Spleen (tissue), 7 donors: Measurements from ENCODE around the gene ANKRD17.

Experiments
- POLR2A ChIP-seq, 3 donors: fragments of 450-650 bp; IDR thresholded peaks; one replicate each; pipeline ENCODE4 v1.5.1; 2017; ENCODE audit warnings: antibody characterized with exemption in 3 of 3, mild to moderate bottlenecking in 1 of 3
- POLR2AphosphoS5 ChIP-seq, 3 donors: sonication (generic); formaldehyde crosslinking; IDR thresholded peaks; one replicate each; pipeline ENCODE4 v1.5.1; 2017; ENCODE audit warnings: antibody characterized with exemption in 3 of 3
- TF ChIP-seq, protein P1 (sequence below), 11 experiments: fragments of 200-600 bp in 7 of 11; fragments of 450-650 bp in 4 of 11; sonication (generic) in 4 of 11; IDR thresholded peaks in 8 of 11; conservative IDR thresholded peaks in 3 of 11; 1 replicate in 7 of 11; 2 replicates in 4 of 11; pipeline versions ENCODE4 v1.4.0 to v1.8.0; 2016 to 2021; ENCODE audit warnings: antibody characterized with exemption in 11 of 11, inconsistent platforms in 4 of 11, mild to moderate bottlenecking in 1 of 11
- donor health status: DM: no; HTN: no; CAD: no; lungs with moderate emphysema.
- donor health status: DM: no; HTN: no; CAD: no.
- donor health status: DM: no; HTN: no; CAD: no.

DNA sequence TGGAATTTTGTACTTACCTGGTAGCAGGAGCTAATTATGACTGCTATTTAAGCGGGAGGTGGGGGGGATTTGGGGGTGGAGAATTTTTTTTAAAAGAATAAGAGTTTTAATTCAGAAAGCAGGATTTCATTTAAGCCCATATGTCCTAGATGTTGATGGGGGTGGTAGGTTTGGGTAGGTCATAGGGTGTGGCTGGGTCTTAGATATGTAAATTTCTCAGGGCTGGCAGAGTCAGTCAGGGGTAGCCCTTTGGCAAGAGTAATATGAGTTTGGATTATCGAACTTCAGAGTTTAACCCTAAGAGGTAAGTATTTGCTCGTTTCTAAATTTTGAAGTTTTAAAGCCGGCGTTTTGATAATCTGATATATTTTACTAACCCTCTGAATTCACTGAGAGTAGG, 153.9 kb downstream of the ANKRD17 start:
- TF ChIP-seq POLR2A (IDR thresholded peaks at IDR 0.05) (no peak), POLR2AphosphoS5 (IDR thresholded peaks at IDR 0.05) (no peak)
- TF ChIP-seq, protein P1, sequence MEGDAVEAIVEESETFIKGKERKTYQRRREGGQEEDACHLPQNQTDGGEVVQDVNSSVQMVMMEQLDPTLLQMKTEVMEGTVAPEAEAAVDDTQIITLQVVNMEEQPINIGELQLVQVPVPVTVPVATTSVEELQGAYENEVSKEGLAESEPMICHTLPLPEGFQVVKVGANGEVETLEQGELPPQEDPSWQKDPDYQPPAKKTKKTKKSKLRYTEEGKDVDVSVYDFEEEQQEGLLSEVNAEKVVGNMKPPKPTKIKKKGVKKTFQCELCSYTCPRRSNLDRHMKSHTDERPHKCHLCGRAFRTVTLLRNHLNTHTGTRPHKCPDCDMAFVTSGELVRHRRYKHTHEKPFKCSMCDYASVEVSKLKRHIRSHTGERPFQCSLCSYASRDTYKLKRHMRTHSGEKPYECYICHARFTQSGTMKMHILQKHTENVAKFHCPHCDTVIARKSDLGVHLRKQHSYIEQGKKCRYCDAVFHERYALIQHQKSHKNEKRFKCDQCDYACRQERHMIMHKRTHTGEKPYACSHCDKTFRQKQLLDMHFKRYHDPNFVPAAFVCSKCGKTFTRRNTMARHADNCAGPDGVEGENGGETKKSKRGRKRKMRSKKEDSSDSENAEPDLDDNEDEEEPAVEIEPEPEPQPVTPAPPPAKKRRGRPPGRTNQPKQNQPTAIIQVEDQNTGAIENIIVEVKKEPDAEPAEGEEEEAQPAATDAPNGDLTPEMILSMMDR (IDR thresholded peaks at IDR 0.05 in 8 of 11, conservative IDR thresholded peaks at IDR 0.05 in 3 of 11): no peak
